ENCODE data around the gene RPGR. TPM values are rescaled to one million over a fixed set of nuclear protein-coding genes. Genes with fewer than 3 reads are reported as not detected.

RPGR gene
- 5.7 and 9.2 TPM in 2 replicates for total RNA-seq
- long read RNA-seq, transcript RPGR-201 (19 exons, 3,108 nt), result major isoform, 6 of 47 reads
- long read RNA-seq, partial matches to known transcripts, result 27 of 47 reads
- long read RNA-seq, other reads (novel, unspliced or antisense), result 14 of 47 reads

- Mint-ChIP-seq H3K9me3 (ENCODE audit: unreplicated experiment) (no peaks in the 10 kb centered on the region), H3K36me3 (ENCODE audit: unreplicated experiment) (no peaks in the 10 kb centered on the region), H3K27me3 (ENCODE audit: unreplicated experiment) (no peaks in the 10 kb centered on the region), H3K4me1 (ENCODE audit: unreplicated experiment) (peaks cover 12% of the 10 kb centered on the region), H3K27ac (ENCODE audit: unreplicated experiment) (peak within 1 kb of the TSS; percentile 99), H3K4me3 (ENCODE audit: unreplicated experiment) (peak within 1 kb of the TSS; percentile 90)
- peak; percentile 97 for DNase-seq (ENCODE audit: extremely low spot score, unreplicated experiment)
- TF ChIP-seq CTCF (IDR thresholded peaks at IDR 0.05), result peak; percentile 81
These were observed at the start of gene RPGR for GRCh38 chrX:38327007-38327774. Gene RPGR (minus strand): TSS chrX:38327509. CDS start chrX:38327367, 142 bp downstream.

- DNase-seq (ENCODE audit: extremely low spot score, unreplicated experiment), result no peak
- H3K27me3 Mint-ChIP-seq (ENCODE audit: unreplicated experiment), result no peaks in the 10 kb centered on the region
- TF ChIP-seq CTCF (IDR thresholded peaks at IDR 0.05), result no peak
- no peak overlapping the region for H3K27ac Mint-ChIP-seq (ENCODE audit: unreplicated experiment)
- peaks cover 4% of the 10 kb centered on the region for H3K9me3 Mint-ChIP-seq (ENCODE audit: unreplicated experiment)
- H3K4me1 Mint-ChIP-seq (ENCODE audit: unreplicated experiment), result no peaks in the 10 kb centered on the region
- H3K36me3 Mint-ChIP-seq (ENCODE audit: unreplicated experiment), result no peaks in the 10 kb centered on the region
- no peak overlapping the region for H3K4me3 Mint-ChIP-seq (ENCODE audit: unreplicated experiment)
These were observed 49.4 kb upstream of the RPGR start for GRCh38 chrX:38376747-38377146.

- no peak overlapping the region for H3K4me3 Mint-ChIP-seq (ENCODE audit: unreplicated experiment)
- H3K9me3 Mint-ChIP-seq (ENCODE audit: unreplicated experiment), result peaks cover 4% of the 10 kb centered on the region
- DNase-seq (ENCODE audit: extremely low spot score, unreplicated experiment), result no peak
- no peaks in the 10 kb centered on the region for H3K36me3 Mint-ChIP-seq (ENCODE audit: unreplicated experiment)
- no peak overlapping the region for H3K27ac Mint-ChIP-seq (ENCODE audit: unreplicated experiment)
- no peaks in the 10 kb centered on the region for H3K4me1 Mint-ChIP-seq (ENCODE audit: unreplicated experiment)
- H3K27me3 Mint-ChIP-seq (ENCODE audit: unreplicated experiment), result no peaks in the 10 kb centered on the region
- TF ChIP-seq CTCF (IDR thresholded peaks at IDR 0.05), result peak; percentile 32
These were observed 48.6 kb upstream of the RPGR start for GRCh38 chrX:38375891-38376290.

- DNase-seq (ENCODE audit: extremely low spot score, unreplicated experiment), result no peak
- H3K4me1 Mint-ChIP-seq (ENCODE audit: unreplicated experiment), result no peaks in the 10 kb centered on the region
- H3K27ac Mint-ChIP-seq (ENCODE audit: unreplicated experiment), result no peak overlapping the region
- no peaks in the 10 kb centered on the region for H3K27me3 Mint-ChIP-seq (ENCODE audit: unreplicated experiment)
- H3K9me3 Mint-ChIP-seq (ENCODE audit: unreplicated experiment), result peaks cover 4% of the 10 kb centered on the region
- no peak overlapping the region for H3K4me3 Mint-ChIP-seq (ENCODE audit: unreplicated experiment)
- no peak for TF ChIP-seq CTCF (IDR thresholded peaks at IDR 0.05)
- H3K36me3 Mint-ChIP-seq (ENCODE audit: unreplicated experiment), result no peaks in the 10 kb centered on the region
These were observed 47.1 kb upstream of the RPGR start for GRCh38 chrX:38374431-38374830.

- H3K9me3 Mint-ChIP-seq (ENCODE audit: unreplicated experiment), result no peaks in the 10 kb centered on the region
- DNase-seq (ENCODE audit: extremely low spot score, unreplicated experiment), result no peak
- no peak overlapping the region for H3K27ac Mint-ChIP-seq (ENCODE audit: unreplicated experiment)
- no peaks in the 10 kb centered on the region for H3K36me3 Mint-ChIP-seq (ENCODE audit: unreplicated experiment)
- no peaks in the 10 kb centered on the region for H3K4me1 Mint-ChIP-seq (ENCODE audit: unreplicated experiment)
- no peaks in the 10 kb centered on the region for H3K27me3 Mint-ChIP-seq (ENCODE audit: unreplicated experiment)
- TF ChIP-seq CTCF (IDR thresholded peaks at IDR 0.05), result no peak
- H3K4me3 Mint-ChIP-seq (ENCODE audit: unreplicated experiment), result no peak overlapping the region
These were observed 44.3 kb upstream of the RPGR start for GRCh38 chrX:38371641-38372040.

All from osteocyte (in vitro differentiated cells).